ENCODE measurements around the gene LRRC55. TPM values are rescaled to one million over a fixed set of nuclear protein-coding genes. Genes with fewer than 3 reads are reported as not detected.

The LRRC55 gene
- total and polyA plus RNA-seq, 2 donors (not counting 3 experiments of a cell fraction or from before 2014, with no cell fraction given): not detected

DNA sequence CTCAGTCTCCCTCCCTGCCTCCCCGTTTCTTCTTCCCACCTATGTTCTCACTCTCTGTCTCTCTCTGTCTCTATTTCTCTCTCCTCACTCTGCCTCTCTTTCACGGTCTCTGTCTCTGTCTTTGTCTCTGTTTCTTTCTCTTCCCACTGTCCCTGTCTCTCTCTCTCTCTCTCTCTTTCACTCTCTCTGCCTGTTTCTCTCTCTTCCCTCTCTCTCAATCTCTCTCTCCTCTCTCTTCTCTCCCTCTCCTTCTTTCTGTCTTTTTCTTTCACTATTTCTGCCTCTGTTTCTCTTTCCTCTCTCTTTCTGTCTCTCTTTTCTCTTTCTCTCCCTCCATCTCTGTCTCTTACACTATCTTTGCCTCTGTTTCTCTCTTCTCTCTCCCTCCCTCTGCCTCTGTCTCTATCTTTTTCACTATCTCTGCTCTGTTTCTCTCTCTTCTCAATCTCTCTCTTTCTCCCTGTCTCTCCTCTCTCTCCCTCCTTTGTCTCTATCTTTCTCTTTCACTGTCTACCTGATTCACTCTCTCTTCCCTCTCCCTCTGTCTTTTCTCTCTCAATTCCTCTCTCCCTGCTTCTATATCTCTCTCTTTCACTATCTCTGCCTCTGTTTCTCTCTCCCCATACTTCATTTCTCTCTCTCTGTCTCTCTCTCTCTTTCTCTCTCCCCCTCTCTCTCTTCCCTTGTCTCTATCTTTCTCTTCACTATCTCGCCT is 49.9 kb downstream of the LRRC55 start:
- intact Hi-C loops (cut with micrococcal nuclease): no loop called here
- Histone ChIP-seq H3K36me3 (ENCODE audit: control insufficient read depth in 2 of 2, extremely low read depth in 1 of 2, insufficient read depth in 2 of 2, low read length in 2 of 2) (no peaks in the 10 kb centered on the region), H3K9me1 (replicated peaks; ENCODE audit: control insufficient read depth, extremely low read depth, insufficient read depth, low read length) (no peaks in the 10 kb centered on the region), H3K9me3 (replicated peaks; ENCODE audit: control insufficient read depth, insufficient read depth, low read length) (no peaks in the 10 kb centered on the region), H2AFZ (ENCODE audit: low read depth, low read length) (no peak overlapping the region), H4K20me1 (replicated peaks; ENCODE audit: control insufficient read depth, extremely low read depth, insufficient read depth, low read length) (no peaks in the 10 kb centered on the region), H3K9ac (replicated peaks; ENCODE audit: extremely low read depth, insufficient read depth, low read length) (no peak overlapping the region), H3K4me2 (ENCODE audit: insufficient read depth, low read length) (no peak overlapping the region), H3K4me3 (replicated peaks in 1 of 3; ENCODE audit: insufficient read depth in 1 of 3, low read depth in 1 of 3, low read length in 3 of 3) (no peak overlapping the region), H3K4me1 (ENCODE audit: control insufficient read depth, extremely low read depth, insufficient read depth, low read length) (no peaks in the 10 kb centered on the region), H3K27ac (ENCODE audit: insufficient read depth, low read depth, low read length) (no peak overlapping the region), H3K79me2 (ENCODE audit: control insufficient read depth, insufficient read depth, low read length) (no peaks in the 10 kb centered on the region), H3K27me3 (ENCODE audit: control insufficient read depth in 2 of 2, insufficient read depth in 2 of 2, low read length in 2 of 2) (peaks cover 48 to 49% of the 10 kb centered on the region in 2 experiments)
- DNase-seq (ENCODE audit: low read depth, low spot score): no peak
- CTCF ChIA-PET: interaction anchor here (1.0 kb wide), 1 partner anchor 18 kb away, joined by 3 read pairs; no protein-coding TSS in a partner anchor
- no peak for FAIRE-seq
- POLR2A ChIA-PET: no interaction called here
- TF ChIP-seq EZH2 (IDR thresholded peaks at IDR 0.05; ENCODE audit: borderline replicate concordance, low read depth, low read length, severe bottlenecking) (no peak), POLR2AphosphoS5 (IDR thresholded peaks at IDR 0.05; ENCODE audit: insufficient read depth, low read depth, low read length) (no peak), GATA2 (IDR thresholded peaks at IDR 0.05; ENCODE audit: insufficient read depth, insufficient read length, low read depth, low read length) (no peak)
- TF ChIP-seq, protein P1, sequence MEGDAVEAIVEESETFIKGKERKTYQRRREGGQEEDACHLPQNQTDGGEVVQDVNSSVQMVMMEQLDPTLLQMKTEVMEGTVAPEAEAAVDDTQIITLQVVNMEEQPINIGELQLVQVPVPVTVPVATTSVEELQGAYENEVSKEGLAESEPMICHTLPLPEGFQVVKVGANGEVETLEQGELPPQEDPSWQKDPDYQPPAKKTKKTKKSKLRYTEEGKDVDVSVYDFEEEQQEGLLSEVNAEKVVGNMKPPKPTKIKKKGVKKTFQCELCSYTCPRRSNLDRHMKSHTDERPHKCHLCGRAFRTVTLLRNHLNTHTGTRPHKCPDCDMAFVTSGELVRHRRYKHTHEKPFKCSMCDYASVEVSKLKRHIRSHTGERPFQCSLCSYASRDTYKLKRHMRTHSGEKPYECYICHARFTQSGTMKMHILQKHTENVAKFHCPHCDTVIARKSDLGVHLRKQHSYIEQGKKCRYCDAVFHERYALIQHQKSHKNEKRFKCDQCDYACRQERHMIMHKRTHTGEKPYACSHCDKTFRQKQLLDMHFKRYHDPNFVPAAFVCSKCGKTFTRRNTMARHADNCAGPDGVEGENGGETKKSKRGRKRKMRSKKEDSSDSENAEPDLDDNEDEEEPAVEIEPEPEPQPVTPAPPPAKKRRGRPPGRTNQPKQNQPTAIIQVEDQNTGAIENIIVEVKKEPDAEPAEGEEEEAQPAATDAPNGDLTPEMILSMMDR (IDR thresholded peaks at IDR 0.05; ENCODE audit: extremely low read depth in 1 of 2, insufficient read depth in 1 of 2, low read depth in 1 of 2, low read length in 2 of 2): no peak
- BruUV-seq (replicated peaks): no TSS peak
- dilution Hi-C loops (cut with MboI; ENCODE audit: extremely low pct_ligation_motif_present, low sequenced_read_pairs): no loop called here

DNA sequence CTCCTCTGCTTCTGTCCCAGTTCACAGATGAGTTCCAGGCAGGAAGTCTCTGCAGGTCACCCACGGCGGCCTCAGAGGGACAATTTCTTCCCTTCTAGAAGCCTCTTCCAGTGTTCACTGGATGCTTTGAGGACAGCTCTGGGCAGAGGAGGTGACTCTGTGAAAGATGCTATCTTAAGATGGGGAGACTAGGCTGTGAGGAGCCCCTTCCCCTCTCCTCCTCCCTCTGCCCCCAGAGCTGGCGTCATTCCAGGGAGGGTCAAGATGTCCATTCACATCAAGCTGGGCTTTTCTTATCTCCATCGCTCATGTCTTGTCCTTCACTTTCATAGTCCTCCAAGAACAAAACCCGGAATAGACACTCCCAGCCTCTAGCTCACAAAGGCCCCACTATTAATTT is 51.9 kb downstream of the LRRC55 start:
- Histone ChIP-seq H3K4me2 (ENCODE audit: insufficient read depth, low read length) (no peak overlapping the region), H3K9me1 (replicated peaks; ENCODE audit: control insufficient read depth, extremely low read depth, insufficient read depth, low read length) (no peaks in the 10 kb centered on the region), H2AFZ (ENCODE audit: low read depth, low read length) (no peak overlapping the region), H3K27me3 (ENCODE audit: control insufficient read depth in 2 of 2, insufficient read depth in 2 of 2, low read length in 2 of 2) (peaks cover 58 to 59% of the 10 kb centered on the region in 2 experiments), H3K79me2 (ENCODE audit: control insufficient read depth, insufficient read depth, low read length) (no peaks in the 10 kb centered on the region), H3K4me1 (ENCODE audit: control insufficient read depth, extremely low read depth, insufficient read depth, low read length) (no peaks in the 10 kb centered on the region), H3K36me3 (ENCODE audit: control insufficient read depth in 2 of 2, extremely low read depth in 1 of 2, insufficient read depth in 2 of 2, low read length in 2 of 2) (no peaks in the 10 kb centered on the region), H3K9me3 (replicated peaks; ENCODE audit: control insufficient read depth, insufficient read depth, low read length) (no peaks in the 10 kb centered on the region), H3K27ac (ENCODE audit: insufficient read depth, low read depth, low read length) (no peak overlapping the region), H3K4me3 (replicated peaks in 1 of 3; ENCODE audit: insufficient read depth in 1 of 3, low read depth in 1 of 3, low read length in 3 of 3) (no peak overlapping the region), H4K20me1 (replicated peaks; ENCODE audit: control insufficient read depth, extremely low read depth, insufficient read depth, low read length) (no peaks in the 10 kb centered on the region), H3K9ac (replicated peaks; ENCODE audit: extremely low read depth, insufficient read depth, low read length) (no peak overlapping the region)
- ChIA-PET CTCF (interaction anchor here (2.0 kb wide), 1 partner anchor 16 kb away, joined by 6 read pairs; no protein-coding TSS in a partner anchor), POLR2A (no interaction called here)
- BruUV-seq (replicated peaks): no TSS peak
- intact Hi-C loops (cut with micrococcal nuclease): no loop called here
- dilution Hi-C loops (cut with MboI; ENCODE audit: extremely low pct_ligation_motif_present, low sequenced_read_pairs): no loop called here
- DNase-seq (ENCODE audit: low read depth, low spot score) (no peak), FAIRE-seq (no peak)
- TF ChIP-seq EZH2 (IDR thresholded peaks at IDR 0.05; ENCODE audit: borderline replicate concordance, low read depth, low read length, severe bottlenecking): no peak
- TF ChIP-seq GATA2 (IDR thresholded peaks at IDR 0.05; ENCODE audit: insufficient read depth, insufficient read length, low read depth, low read length): no peak

Data from endothelial cell of umbilical vein (primary cell).